Gastroesophageal sphincter (tissue), 4 donors: ENCODE measurements around the gene BMP7. TPM values are rescaled to one million over a fixed set of nuclear protein-coding genes. Genes with fewer than 3 reads are reported as not detected.

Source experiments
- ATAC-seq: fragments of 150-250 bp; one replicate; pipeline ENCODE4 v1.9.1; 2016; ENCODE audit warnings: mild to moderate bottlenecking, moderate library complexity
- H3K27ac ChIP-seq, 4 donors: fragments of 200-600 bp; sonication (generic) in 3 of 4; 1 replicate in 3 of 4; 2 replicates in 1 of 4; pipeline ENCODE4 v1.5.1; 2016 to 2019
- H3K27me3 ChIP-seq: fragments of 200-600 bp; sonication (generic); one replicate; pipeline ENCODE4 v1.5.1; 2019
- H3K36me3 ChIP-seq, 2 donors: fragments of 200-600 bp; sonication (generic); one replicate each; pipeline ENCODE4 v1.5.1; 2019; ENCODE audit warnings: control low read depth in 1 of 2
- H3K4me1 ChIP-seq, 3 donors: fragments of 200-600 bp; sonication (generic); 1 replicate in 2 of 3; 2 replicates in 1 of 3; pipeline ENCODE4 v1.5.1; 2016 to 2019; ENCODE audit warnings: control low read depth in 2 of 3
- H3K4me3 ChIP-seq, 2 donors: fragments of 200-600 bp; sonication (generic); one replicate each; pipeline ENCODE4 v1.5.1; 2019; ENCODE audit warnings: mild to moderate bottlenecking in 1 of 2, moderate library complexity in 1 of 2
- H3K9me3 ChIP-seq, 3 donors: fragments of 200-600 bp; sonication (generic); one replicate each; pipeline ENCODE4 v1.5.1; 2017 to 2019; ENCODE audit warnings: control low read depth in 2 of 3
- CTCF ChIP-seq, 4 experiments: fragments of 200-600 bp in 2 of 4; fragments of 450-650 bp in 2 of 4; sonication (generic) in 1 of 4; IDR thresholded peaks; one replicate each; pipeline ENCODE4 v1.5.1; 2017 to 2019; ENCODE audit warnings: antibody characterized with exemption in 4 of 4, mild to moderate bottlenecking in 2 of 4, moderate library complexity in 2 of 4
- EP300 ChIP-seq: sonication (generic); formaldehyde crosslinking; IDR thresholded peaks from one replicate; pipeline ENCODE4 v1.6.1; 2017; ENCODE audit warnings: antibody characterized with exemption, mild to moderate bottlenecking
- POLR2A ChIP-seq, 2 donors: fragments of 450-650 bp; IDR thresholded peaks; one replicate each; pipeline ENCODE4 v1.6.1; 2017; ENCODE audit warnings: antibody characterized with exemption in 2 of 2, mild to moderate bottlenecking in 2 of 2, moderate library complexity in 1 of 2
- POLR2AphosphoS5 ChIP-seq: sonication (generic); formaldehyde crosslinking; IDR thresholded peaks from one replicate; pipeline ENCODE4 v1.6.1; 2017; ENCODE audit warnings: antibody characterized with exemption
- WGBS, 2 donors: methylation state at CpG; one replicate each; pipeline ENCODE4 v1.1.5; 2018; ENCODE audit warnings: low coverage in 1 of 2; 5-methylcytosine and 5-hydroxymethylcytosine counted together
- total RNA-seq, 4 donors: library from RNA; depleted of rRNA; stranded (reverse); fragments of >200 nt; gene quantifications; one replicate each; pipeline ENCODE4 v1.1.0, GENCODE V29; 2016

Gene BMP7
- total RNA-seq, 4 donors from 2014 or later = 0.16 to 10.8 (median 5.0) TPM

- H3K36me3 ChIP-seq = no peaks in the 10 kb centered on the region
- ATAC-seq = peak; percentile 25
- no peaks in the 10 kb centered on the region for H3K9me3 ChIP-seq
- H3K27ac ChIP-seq = peak overlapping the region in 1 of 4 donors; percentile 10
- no peak overlapping the region for H3K4me3 ChIP-seq
- peaks cover 0 to 32% (median 24%) of the 10 kb centered on the region in 3 donors for H3K4me1 ChIP-seq
- 20 to 41% methylated on average over 5 to 12 of the region's 16 CpGs for WGBS, 2 donors
- no peak for TF ChIP-seq POLR2A (IDR thresholded peaks at IDR 0.05)
- TF ChIP-seq POLR2AphosphoS5 = no peak
- TF ChIP-seq CTCF (IDR thresholded peaks at IDR 0.05) = no peak
- TF ChIP-seq EP300 = no peak
- peaks cover 70% of the 10 kb centered on the region for H3K27me3 ChIP-seq
These were observed 22.3 kb upstream of the BMP7 start for GRCh38 chr20:57288651-57289277.

GRCh38 chr20:57287901-57288300 lies 21.5 kb upstream of the BMP7 start:
- 33% methylated on average over 2 of the region's 6 CpGs; no CpG with 5 or more reads in 1 of the 2 donors for WGBS, 2 donors
- Histone ChIP-seq H3K4me3 (no peak overlapping the region), H3K36me3 (no peaks in the 10 kb centered on the region), H3K9me3 (no peaks in the 10 kb centered on the region), H3K27me3 (peaks cover 71% of the 10 kb centered on the region), H3K27ac (peak overlapping the region in 1 of 4 donors; percentile 10), H3K4me1 (peaks cover 0 to 35% (median 24%) of the 10 kb centered on the region in 3 donors)
- ATAC-seq = no peak
- no peak for TF ChIP-seq POLR2AphosphoS5
- TF ChIP-seq CTCF (IDR thresholded peaks at IDR 0.05) = no peak
- no peak for TF ChIP-seq POLR2A (IDR thresholded peaks at IDR 0.05)
- no peak for TF ChIP-seq EP300

GRCh38 chr20:57287007-57287880 lies 20.8 kb upstream of the BMP7 start:
- Histone ChIP-seq H3K4me3 (no peak overlapping the region), H3K27me3 (peaks cover 69% of the 10 kb centered on the region), H3K9me3 (no peaks in the 10 kb centered on the region), H3K36me3 (no peaks in the 10 kb centered on the region), H3K4me1 (peaks cover 0 to 41% (median 24%) of the 10 kb centered on the region in 3 donors), H3K27ac (peak overlapping the region in 2 of 4 donors; percentile 10 to 41)
- WGBS, 2 donors = 36 to 53% methylated on average over 10 to 12 of the region's 14 CpGs
- TF ChIP-seq POLR2A (IDR thresholded peaks at IDR 0.05) (no peak), POLR2AphosphoS5 (no peak), CTCF (IDR thresholded peaks at IDR 0.05) (no peak), EP300 (no peak)
- no peak for ATAC-seq

GRCh38 chr20:57283860-57284259 lies 17.4 kb upstream of the BMP7 start:
- Histone ChIP-seq H3K27ac (no peak overlapping the region), H3K36me3 (no peaks in the 10 kb centered on the region), H3K9me3 (no peaks in the 10 kb centered on the region), H3K4me1 (peaks cover 0 to 29% (median 18%) of the 10 kb centered on the region in 3 donors), H3K27me3 (peaks cover 47% of the 10 kb centered on the region), H3K4me3 (no peak overlapping the region)
- TF ChIP-seq POLR2AphosphoS5 = no peak
- no peak for TF ChIP-seq CTCF (IDR thresholded peaks at IDR 0.05)
- TF ChIP-seq POLR2A (IDR thresholded peaks at IDR 0.05) = no peak
- TF ChIP-seq EP300 = no peak
- no peak for ATAC-seq
- 89 to 90% methylated on average over 3 to 6 of the region's 7 CpGs for WGBS, 2 donors
